Subcutaneous abdominal adipose tissue (tissue), 5 donors: ENCODE data around the gene SLC38A5.
A peak's percentile ranks its signal among the peaks of the same experiment; 100 is the strongest.

ENCODE experiments used
- H3K27ac ChIP-seq: one replicate; pipeline ENCODE4 v1.7.0; 2013; ENCODE audit warnings: low read depth, mild to moderate bottlenecking, inconsistent platforms, low read length, moderate library complexity
- H3K27me3 ChIP-seq, 5 donors: one replicate each; pipeline ENCODE4 v1.7.0; 2013; ENCODE audit warnings: low read length in 5 of 5, inconsistent platforms in 1 of 5; ENCODE audit not compliant: control insufficient read depth in 5 of 5, insufficient read depth in 4 of 5
- H3K36me3 ChIP-seq, 5 donors: one replicate each; pipeline ENCODE4 v1.7.0; 2013; ENCODE audit warnings: low read length in 5 of 5; ENCODE audit not compliant: control insufficient read depth in 5 of 5, insufficient read depth in 5 of 5
- H3K4me1 ChIP-seq, 5 donors: one replicate each; pipeline ENCODE4 v1.7.0; 2013; ENCODE audit warnings: low read length in 5 of 5, mild to moderate bottlenecking in 3 of 5, moderate library complexity in 1 of 5; ENCODE audit not compliant: control insufficient read depth in 5 of 5, insufficient read depth in 5 of 5
- H3K4me3 ChIP-seq, 5 donors: one replicate each; pipeline ENCODE4 v1.7.0; 2013; ENCODE audit warnings: low read length in 5 of 5, low read depth in 1 of 5
- H3K9ac ChIP-seq, 5 donors: one replicate each; pipeline ENCODE4 v1.7.0; 2013; ENCODE audit warnings: low read length in 5 of 5, mild to moderate bottlenecking in 4 of 5, moderate library complexity in 3 of 5
- H3K9me3 ChIP-seq, 5 donors: one replicate each; pipeline ENCODE4 v1.7.0; 2013; ENCODE audit warnings: low read length in 5 of 5; ENCODE audit not compliant: control insufficient read depth in 5 of 5
- donor health status: healthy.
- donor health status: healthy.
- donor health status: healthy.
- donor health status: healthy.
- donor health status: healthy.

SLC38A5 gene

GRCh38 chrX:48480142-48480541 is 10.1 kb upstream of the SLC38A5 start:
- no peak overlapping the region for H3K27ac ChIP-seq
- no peak overlapping the region for H3K9ac ChIP-seq
- H3K4me3 ChIP-seq, result no peak overlapping the region
- peaks cover 0 to 4% (median 0%) of the 10 kb centered on the region in 5 donors for H3K9me3 ChIP-seq
- H3K4me1 ChIP-seq, result peaks cover 0 to 12% (median 10%) of the 10 kb centered on the region in 5 donors
- peaks cover 0 to 7% (median 4%) of the 10 kb centered on the region in 5 donors for H3K27me3 ChIP-seq
- peaks cover 0 to 37% (median 25%) of the 10 kb centered on the region in 5 donors for H3K36me3 ChIP-seq

DNA sequence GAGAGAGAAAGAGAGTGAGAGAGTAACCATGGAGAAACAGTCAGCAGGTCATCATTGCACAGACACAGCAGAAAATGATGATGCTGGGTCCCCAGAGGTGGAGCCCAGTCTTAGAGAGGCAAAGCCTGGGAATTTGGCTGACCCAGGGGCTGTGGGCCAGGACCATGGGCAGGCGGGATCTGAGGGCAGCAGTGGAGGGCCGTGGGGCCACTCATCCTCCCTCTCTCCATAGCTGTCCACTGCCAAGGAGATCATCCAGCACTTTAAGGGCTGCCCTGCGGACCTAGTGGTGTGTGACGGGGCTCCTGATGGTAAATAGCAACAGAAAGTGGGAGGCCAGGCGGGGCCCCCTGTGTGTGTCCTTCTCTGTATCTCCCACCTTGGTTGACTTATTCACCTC is 8.7 kb upstream of the SLC38A5 start:
- Histone ChIP-seq H3K36me3 (peaks cover 0 to 34% (median 25%) of the 10 kb centered on the region in 5 donors), H3K27me3 (peaks cover 0 to 7% (median 4%) of the 10 kb centered on the region in 5 donors), H3K9me3 (peaks cover 0 to 4% (median 0%) of the 10 kb centered on the region in 5 donors), H3K27ac (no peak overlapping the region), H3K4me1 (peaks cover 0 to 12% (median 10%) of the 10 kb centered on the region in 5 donors), H3K4me3 (no peak overlapping the region), H3K9ac (no peak overlapping the region)

DNA sequence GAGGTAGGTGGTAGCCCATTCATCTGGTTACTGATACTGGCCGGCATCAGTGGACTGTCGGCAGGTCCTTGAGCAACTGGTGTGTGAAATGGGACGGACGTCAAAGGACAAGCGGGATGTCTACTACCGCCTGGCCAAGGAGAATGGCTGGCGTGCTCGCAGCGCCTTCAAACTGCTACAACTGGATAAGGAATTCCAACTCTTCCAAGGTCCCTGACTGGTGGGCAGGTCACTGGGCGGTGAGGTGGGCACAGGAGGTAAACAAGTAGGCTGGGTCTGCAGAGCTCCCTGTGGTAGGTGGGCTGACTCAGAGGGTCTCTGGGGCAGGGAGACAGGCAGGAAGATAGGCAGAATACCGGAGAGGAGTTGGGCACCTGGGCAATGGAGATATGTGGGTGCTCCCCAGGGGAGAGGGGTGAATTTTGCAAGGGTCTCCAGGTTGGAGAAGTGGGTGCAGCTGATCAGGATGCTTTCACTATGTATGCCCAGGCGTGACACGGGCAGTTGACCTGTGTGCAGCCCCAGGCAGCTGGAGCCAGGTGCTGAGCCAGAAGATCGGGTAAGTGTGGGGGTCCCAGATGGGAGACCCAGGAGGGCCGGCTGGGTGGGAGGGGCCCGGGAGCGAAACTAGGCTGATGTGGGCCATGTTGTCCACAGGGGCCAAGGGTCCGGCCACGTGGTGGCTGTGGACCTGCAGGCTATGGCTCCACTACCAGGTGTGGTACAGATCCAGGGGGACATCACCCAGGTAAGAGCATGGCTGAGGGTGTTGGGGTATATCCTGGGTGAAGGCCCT is 8.1 kb upstream of the SLC38A5 start:
- H3K27ac ChIP-seq, result no peak overlapping the region
- H3K36me3 ChIP-seq, result peaks cover 0 to 30% (median 21%) of the 10 kb centered on the region in 5 donors
- no peak overlapping the region for H3K9ac ChIP-seq

GRCh38 chrX:48476919-48477318 is 6.9 kb upstream of the SLC38A5 start:
- Histone ChIP-seq H3K9me3 (peaks cover 0 to 4% (median 0%) of the 10 kb centered on the region in 5 donors), H3K27ac (peak overlapping the region; percentile 50), H3K4me1 (peaks cover 0 to 12% (median 10%) of the 10 kb centered on the region in 5 donors), H3K9ac (peak overlapping the region in 2 of 5 donors; percentile 73 to 82), H3K27me3 (peaks cover 0 to 7% (median 0%) of the 10 kb centered on the region in 5 donors), H3K4me3 (peak overlapping the region; percentile 3 to 75 (median 68)), H3K36me3 (peaks cover 0 to 23% (median 12%) of the 10 kb centered on the region in 5 donors)

More for the DNA sequence above, 8.1 kb upstream of the SLC38A5 start:
- Histone ChIP-seq H3K4me3 (no peak overlapping the region), H3K4me1 (peaks cover 0 to 12% (median 10%) of the 10 kb centered on the region in 5 donors), H3K27me3 (peaks cover 0 to 7% (median 4%) of the 10 kb centered on the region in 5 donors), H3K9me3 (peaks cover 0 to 4% (median 0%) of the 10 kb centered on the region in 5 donors)

- peaks cover 0 to 14% (median 2%) of the 10 kb centered on the region in 5 donors for H3K36me3 ChIP-seq
- peaks cover 0 to 12% (median 10%) of the 10 kb centered on the region in 5 donors for H3K4me1 ChIP-seq
- peak within 1 kb of the TSS; percentile 50 for H3K27ac ChIP-seq
- H3K4me3 ChIP-seq, result peak within 1 kb of the TSS; percentile 68 to 80 (median 75)
- H3K9me3 ChIP-seq, result peaks cover 0 to 4% (median 0%) of the 10 kb centered on the region in 5 donors
- peaks cover 0 to 5% (median 0%) of the 10 kb centered on the region in 5 donors for H3K27me3 ChIP-seq
- H3K9ac ChIP-seq, result peak within 1 kb of the TSS; percentile 56 to 82 (median 72)
These were observed 5.9 kb upstream of the SLC38A5 start, which contains the start of gene FTSJ1 for GRCh38 chrX:48475774-48476577. FTSJ1 (plus strand) TSS chrX:48476199; CDS start chrX:48478048, 1,849 bp downstream.

GRCh38 chrX:48475296-48475695 is 5.2 kb upstream of the SLC38A5 start:
- Histone ChIP-seq H3K27ac (peak overlapping the region; percentile 50), H3K27me3 (peaks cover 0 to 5% (median 0%) of the 10 kb centered on the region in 5 donors), H3K4me1 (peaks cover 0 to 12% (median 10%) of the 10 kb centered on the region in 5 donors), H3K36me3 (peaks cover 0 to 11% (median 0%) of the 10 kb centered on the region in 5 donors), H3K9me3 (peaks cover 0 to 4% (median 0%) of the 10 kb centered on the region in 5 donors), H3K4me3 (peak overlapping the region; percentile 68 to 80 (median 75)), H3K9ac (peak overlapping the region in 4 of 5 donors; percentile 59 to 82 (median 70))

DNA sequence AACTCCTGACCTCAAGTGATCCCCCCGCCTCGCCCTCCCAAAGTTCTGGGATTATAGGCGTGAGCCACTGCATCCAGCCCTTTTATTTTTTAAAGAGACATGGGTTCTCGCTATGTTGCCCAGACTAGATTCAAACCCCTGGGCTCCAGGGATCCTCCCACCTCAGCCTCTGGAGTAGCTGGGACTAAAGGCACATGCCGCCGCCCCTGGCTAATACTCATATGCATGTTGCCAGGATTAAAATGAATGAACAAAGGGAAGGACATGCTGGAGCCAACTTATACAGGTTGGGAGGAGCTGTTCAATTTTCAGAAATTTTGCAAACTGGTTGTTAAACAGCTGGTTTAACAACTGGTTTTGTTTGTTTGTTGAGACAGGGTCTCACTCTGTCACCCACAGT is 4.5 kb upstream of the SLC38A5 start:
- Histone ChIP-seq H3K4me1 (peaks cover 0 to 12% (median 10%) of the 10 kb centered on the region in 5 donors), H3K9me3 (peaks cover 0 to 4% (median 0%) of the 10 kb centered on the region in 5 donors), H3K36me3 (peaks cover 0 to 11% (median 0%) of the 10 kb centered on the region in 5 donors), H3K9ac (no peak overlapping the region), H3K27me3 (peaks cover under 1 to 7% (median 5%) of the 10 kb centered on the region in 5 donors), H3K27ac (no peak overlapping the region), H3K4me3 (no peak overlapping the region)

DNA sequence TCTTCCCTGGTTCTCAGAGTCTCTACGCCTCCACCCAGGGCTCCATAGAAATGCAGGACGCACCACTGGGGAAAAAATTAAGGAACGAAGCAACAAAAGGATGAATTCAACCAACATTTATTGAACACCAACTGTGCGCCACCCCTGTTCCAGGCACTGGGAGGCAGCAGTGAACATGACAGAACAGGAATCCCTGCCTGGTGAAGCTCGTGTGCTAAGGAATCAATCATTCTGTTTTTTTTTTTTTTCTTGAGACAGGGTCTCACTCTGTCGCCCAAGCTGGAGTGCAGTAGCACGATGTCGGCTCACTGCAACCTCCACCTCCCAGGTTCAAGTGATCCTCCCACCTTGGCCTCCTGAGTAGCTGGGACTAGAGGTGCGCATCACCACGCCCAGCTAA is 4.1 kb upstream of the SLC38A5 start:
- Histone ChIP-seq H3K27me3 (peaks cover 4 to 12% (median 7%) of the 10 kb centered on the region in 5 donors), H3K4me1 (peaks cover 0 to 12% (median 10%) of the 10 kb centered on the region in 5 donors), H3K9me3 (peaks cover 0 to 4% (median 0%) of the 10 kb centered on the region in 5 donors), H3K9ac (no peak overlapping the region), H3K27ac (no peak overlapping the region), H3K4me3 (no peak overlapping the region), H3K36me3 (peaks cover 0 to 7% (median 0%) of the 10 kb centered on the region in 5 donors)

DNA sequence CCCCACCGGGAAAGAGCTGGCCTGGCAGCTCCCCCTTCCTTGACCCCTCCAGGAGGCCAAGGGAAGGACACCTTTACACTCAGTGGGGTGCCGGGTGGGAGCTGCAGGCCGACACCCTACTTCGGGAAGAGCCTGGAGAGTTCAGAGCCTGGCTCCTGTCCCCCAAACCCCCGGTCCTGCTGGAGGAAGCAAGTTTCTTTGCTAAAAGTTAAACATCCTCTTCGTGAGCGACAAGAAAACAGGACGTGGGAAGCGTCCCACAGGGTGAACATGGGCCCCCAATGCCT is 3.6 kb upstream of the SLC38A5 start:
- Histone ChIP-seq H3K9me3 (peaks cover 0 to 4% (median 0%) of the 10 kb centered on the region in 5 donors), H3K9ac (no peak overlapping the region), H3K4me3 (no peak overlapping the region), H3K36me3 (peaks cover 0 to 3% (median 0%) of the 10 kb centered on the region in 5 donors), H3K27ac (no peak overlapping the region), H3K4me1 (peaks cover 0 to 12% (median 10%) of the 10 kb centered on the region in 5 donors), H3K27me3 (peaks cover 4 to 12% (median 10%) of the 10 kb centered on the region in 5 donors)
